Large intestine (tissue), 3 donors: ENCODE measurements around the gene UGT1A7. TPM values are rescaled to one million over a fixed set of nuclear protein-coding genes. Genes with fewer than 3 reads are reported as not detected.

ENCODE experiments used
- DNase-seq, 2 donors: peaks; one replicate each; pipeline versions ENCODE4 v3.0.0 to v3.0.0-alpha.2; 2013
- H3K27ac ChIP-seq: one replicate; pipeline ENCODE4 v1.5.1; 2013; ENCODE audit warnings: low read length
- H3K27me3 ChIP-seq: 2 replicates; pipeline ENCODE4 v1.6.1; 2013; ENCODE audit warnings: low read length; ENCODE audit not compliant: control insufficient read depth, insufficient read depth
- H3K36me3 ChIP-seq: 2 replicates; pipeline ENCODE4 v1.6.1; 2013; ENCODE audit warnings: low read length; ENCODE audit not compliant: control insufficient read depth, insufficient read depth
- H3K4me1 ChIP-seq: one replicate; pipeline ENCODE4 v1.6.1; 2013; ENCODE audit warnings: low read length; ENCODE audit not compliant: control insufficient read depth, insufficient read depth
- H3K4me3 ChIP-seq: one replicate; pipeline ENCODE4 v1.5.1; 2013; ENCODE audit warnings: low read length
- H3K9me3 ChIP-seq: one replicate; pipeline ENCODE4 v1.6.1; 2013; ENCODE audit warnings: mild to moderate bottlenecking, low read depth, low read length, moderate library complexity; ENCODE audit not compliant: control insufficient read depth
- WGBS: methylation state at CpG from one replicate; pipeline ENCODE4 v1.1.5; 2013; ENCODE audit warnings: low lambda C conversion rate; ENCODE audit not compliant: insufficient coverage; 5-methylcytosine and 5-hydroxymethylcytosine counted together
- polyA plus RNA-seq: library from polyadenylated mRNA; unstranded; fragments of 120-200 nt; gene quantifications from one replicate; pipeline ENCODE4 v1.2.1, GENCODE V29; 2013

The UGT1A7 gene
- polyA plus RNA-seq, 1 donor = not detected

DNA sequence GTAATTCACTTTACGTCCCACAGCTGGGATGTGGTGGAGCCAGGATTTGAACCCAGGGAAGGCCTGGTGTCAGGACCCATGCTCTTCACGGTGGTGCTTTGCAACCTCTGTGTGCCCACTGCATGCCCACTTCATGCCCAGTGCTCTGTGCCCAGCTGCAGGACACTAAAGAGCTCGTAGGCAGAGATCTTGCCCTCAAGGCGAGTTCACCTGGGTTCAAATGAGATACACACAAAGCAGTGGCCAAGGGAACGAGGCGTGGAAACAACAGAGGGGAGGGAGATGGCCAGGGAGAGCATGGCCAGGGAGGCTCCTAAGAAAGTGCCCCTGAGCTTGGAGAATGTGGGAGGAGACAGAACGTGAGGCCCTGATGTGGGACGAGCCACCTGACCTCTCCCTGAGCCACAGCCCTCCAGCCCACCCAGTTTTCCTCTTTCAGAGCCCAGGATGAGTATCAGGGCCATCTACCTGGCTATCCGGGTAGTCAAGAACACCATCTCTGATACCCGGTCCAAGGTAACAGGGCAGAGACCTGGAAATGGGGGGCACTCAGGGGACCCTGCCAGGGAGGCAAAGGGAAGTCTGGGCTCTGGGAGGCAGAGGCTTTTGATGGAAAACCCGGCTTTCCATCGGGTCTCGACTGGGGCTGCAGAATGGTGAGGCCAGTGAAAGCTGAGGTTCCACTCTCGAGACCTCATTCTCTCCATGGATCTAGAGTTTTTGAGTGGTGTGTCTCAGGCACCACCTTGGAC is 116.8 kb downstream of the UGT1A7 start:
- no peaks in the 10 kb centered on the region for H3K27me3 ChIP-seq
- H3K27ac ChIP-seq = no peak overlapping the region
- no peak overlapping the region for H3K4me3 ChIP-seq
- peaks cover 11% of the 10 kb centered on the region for H3K4me1 ChIP-seq
- no peak for DNase-seq
- no peaks in the 10 kb centered on the region for H3K9me3 ChIP-seq
- 70% methylated on average over 2 of the region's 14 CpGs for WGBS
- H3K36me3 ChIP-seq = no peaks in the 10 kb centered on the region

DNA sequence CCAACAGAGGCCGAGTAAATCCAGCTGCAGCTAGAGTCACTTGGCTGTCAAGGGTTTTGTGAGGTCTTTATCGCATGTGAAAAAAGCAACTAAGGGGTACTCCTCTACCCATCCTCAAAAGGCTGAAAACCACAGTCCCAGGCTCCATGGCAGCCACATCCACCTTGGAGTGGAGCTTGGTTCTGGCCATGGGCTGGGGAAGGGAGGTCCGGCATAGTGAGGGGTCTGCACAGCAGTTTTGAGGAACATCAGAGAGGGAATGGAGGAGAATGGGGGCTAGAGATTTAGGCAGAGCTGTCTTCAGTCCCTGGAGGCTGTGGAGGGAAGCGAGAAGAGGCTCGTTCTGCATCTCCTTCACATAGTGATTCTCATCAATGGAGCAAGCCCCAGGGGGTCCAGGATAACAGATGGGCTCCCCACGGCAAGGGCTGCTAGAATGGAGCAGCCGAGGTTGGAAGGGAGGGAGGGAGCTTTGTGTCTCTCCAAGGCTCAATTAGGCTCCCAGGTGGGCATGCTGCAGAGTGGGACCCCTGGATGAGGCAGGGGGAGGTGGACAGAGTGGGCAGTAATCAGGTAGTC is 117.5 kb downstream of the UGT1A7 start:
- Histone ChIP-seq H3K36me3 (no peaks in the 10 kb centered on the region), H3K4me1 (peaks cover 4% of the 10 kb centered on the region), H3K27ac (no peak overlapping the region), H3K27me3 (no peaks in the 10 kb centered on the region), H3K4me3 (no peak overlapping the region), H3K9me3 (no peaks in the 10 kb centered on the region)
- WGBS = no CpG with 5 or more reads among the region's 7 CpGs
- no peak for DNase-seq

DNA sequence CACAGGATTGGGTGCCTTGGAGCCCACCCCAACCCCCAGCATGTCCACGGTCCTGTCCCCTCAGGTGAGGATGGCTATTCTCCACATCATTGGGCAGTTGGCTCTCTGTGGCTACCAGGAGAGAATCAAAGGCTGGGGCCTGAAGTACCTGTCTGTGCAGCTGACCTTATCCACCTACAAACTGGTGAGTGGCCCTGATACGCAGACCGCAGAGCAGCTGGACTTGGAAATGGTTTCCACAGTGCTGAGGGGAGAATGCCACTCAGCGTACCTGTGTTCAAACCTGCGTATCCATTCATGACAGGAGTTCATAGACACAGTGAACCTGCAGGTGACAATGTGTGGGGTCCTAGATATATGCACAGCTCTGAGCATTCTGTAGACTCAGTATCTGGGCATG is 118.0 kb downstream of the UGT1A7 start:
- no peak for DNase-seq
- no peaks in the 10 kb centered on the region for H3K9me3 ChIP-seq

DNA sequence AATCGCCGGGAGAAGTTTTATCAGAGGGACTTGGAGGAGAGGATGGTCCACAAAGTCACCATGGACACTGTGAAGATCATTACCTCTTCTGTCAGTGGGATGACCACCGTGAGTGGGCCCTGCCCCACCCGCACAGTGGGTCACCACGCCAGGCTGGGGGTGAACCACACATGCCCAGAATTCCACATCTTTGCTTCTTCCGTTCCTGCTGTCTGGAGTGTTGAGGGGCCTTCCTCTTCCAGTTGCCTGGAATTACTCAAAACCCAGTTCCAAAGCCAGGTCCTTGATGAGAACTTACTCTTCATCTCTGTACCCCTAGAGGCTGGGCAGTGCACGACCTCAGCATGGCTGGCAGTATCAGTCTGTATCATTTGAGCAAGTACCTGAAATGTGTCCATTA is 118.5 kb downstream of the UGT1A7 start:
- WGBS = 100% methylated on average over 1 of the region's 7 CpGs
- DNase-seq = no peak
- no peak overlapping the region for H3K4me3 ChIP-seq
- no peaks in the 10 kb centered on the region for H3K9me3 ChIP-seq
- no peak overlapping the region for H3K27ac ChIP-seq
- no peaks in the 10 kb centered on the region for H3K36me3 ChIP-seq
- no peaks in the 10 kb centered on the region for H3K27me3 ChIP-seq
- H3K4me1 ChIP-seq = no peaks in the 10 kb centered on the region

More for the DNA sequence above, 118.0 kb downstream of the UGT1A7 start:
- H3K27me3 ChIP-seq = no peaks in the 10 kb centered on the region
- whole genome bisulfite sequencing = no CpG with 5 or more reads among the region's 5 CpGs
- no peaks in the 10 kb centered on the region for H3K4me1 ChIP-seq
- no peaks in the 10 kb centered on the region for H3K36me3 ChIP-seq
- H3K27ac ChIP-seq = no peak overlapping the region
- H3K4me3 ChIP-seq = no peak overlapping the region

DNA sequence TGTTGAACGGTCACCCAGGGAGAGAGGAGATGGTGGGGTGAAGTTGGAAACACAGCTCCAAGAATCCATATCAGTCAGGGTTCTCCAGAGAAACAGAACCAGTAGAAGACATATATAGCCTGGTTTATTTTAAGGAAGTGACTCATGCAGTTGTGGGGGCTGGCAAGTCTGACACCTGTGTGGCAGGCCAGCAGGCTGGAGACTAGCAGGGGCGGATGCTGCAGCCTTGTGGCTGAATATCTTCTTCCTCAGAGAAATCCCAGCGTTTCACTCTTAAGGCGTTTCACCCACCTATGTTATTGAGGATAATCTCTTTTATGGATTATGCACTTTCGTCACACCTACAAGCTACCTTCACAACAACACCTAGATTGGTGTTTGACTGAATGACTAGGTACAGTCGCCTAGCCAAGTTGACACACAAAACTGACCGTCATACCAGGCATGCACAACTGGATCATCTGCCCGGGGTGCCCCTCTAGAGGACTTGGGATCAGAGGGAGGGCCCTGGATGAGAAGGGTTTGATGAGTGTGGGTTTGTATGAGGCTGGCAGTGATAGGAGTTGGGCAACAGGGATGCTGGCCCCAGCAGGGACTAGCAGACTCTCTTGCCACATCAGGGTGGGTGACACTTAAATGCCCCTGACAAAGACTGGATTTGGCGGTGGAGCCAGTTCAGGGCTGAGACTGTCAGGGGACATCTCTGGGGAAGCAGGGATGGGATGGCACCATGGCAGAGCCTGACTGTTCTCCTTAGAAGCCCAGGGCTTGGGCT is 119.8 kb downstream of the UGT1A7 start:
- Histone ChIP-seq H3K4me3 (no peak overlapping the region), H3K27ac (no peak overlapping the region), H3K4me1 (no peaks in the 10 kb centered on the region), H3K36me3 (no peaks in the 10 kb centered on the region), H3K27me3 (no peaks in the 10 kb centered on the region), H3K9me3 (no peaks in the 10 kb centered on the region)
- 90% methylated on average over 2 of the region's 9 CpGs for WGBS
- DNase-seq = no peak

DNA sequence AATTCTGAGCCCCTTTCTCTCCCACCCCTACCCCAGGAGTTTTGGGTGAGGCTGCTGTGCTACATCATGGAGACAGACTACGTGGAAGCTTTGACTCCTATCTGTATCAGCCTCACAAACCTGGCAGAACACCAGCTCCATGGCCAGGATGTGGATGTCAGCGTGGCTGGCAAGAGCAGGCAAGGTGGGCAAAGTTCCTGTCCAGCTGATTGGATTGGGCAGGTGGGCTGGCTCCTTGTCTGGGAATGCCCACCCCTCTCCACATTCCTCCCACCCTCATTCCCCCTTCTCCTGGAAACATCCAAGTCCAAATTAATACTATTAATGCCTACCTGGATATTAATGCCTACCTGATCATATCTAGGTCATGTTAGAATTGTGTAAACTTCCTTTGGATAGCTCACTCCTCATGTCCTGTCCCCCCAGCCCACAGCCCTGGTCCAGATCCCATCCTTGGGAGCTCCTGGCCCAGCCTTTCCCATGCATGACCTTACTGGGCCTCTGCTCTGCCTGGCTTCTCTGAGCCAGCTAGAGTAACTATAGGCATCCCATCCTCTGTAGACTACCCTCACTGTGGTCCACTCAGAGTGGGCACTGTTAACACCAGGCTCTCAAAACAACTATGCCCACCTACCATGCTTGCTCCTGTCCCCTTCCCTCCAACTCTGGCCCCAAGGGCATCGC is 120.6 kb downstream of the UGT1A7 start:
- Histone ChIP-seq H3K27me3 (no peaks in the 10 kb centered on the region), H3K27ac (no peak overlapping the region), H3K36me3 (no peaks in the 10 kb centered on the region), H3K9me3 (no peaks in the 10 kb centered on the region), H3K4me1 (no peaks in the 10 kb centered on the region), H3K4me3 (no peak overlapping the region)
- no peak for DNase-seq
- no CpG with 5 or more reads among the region's 3 CpGs for whole genome bisulfite sequencing

DNA sequence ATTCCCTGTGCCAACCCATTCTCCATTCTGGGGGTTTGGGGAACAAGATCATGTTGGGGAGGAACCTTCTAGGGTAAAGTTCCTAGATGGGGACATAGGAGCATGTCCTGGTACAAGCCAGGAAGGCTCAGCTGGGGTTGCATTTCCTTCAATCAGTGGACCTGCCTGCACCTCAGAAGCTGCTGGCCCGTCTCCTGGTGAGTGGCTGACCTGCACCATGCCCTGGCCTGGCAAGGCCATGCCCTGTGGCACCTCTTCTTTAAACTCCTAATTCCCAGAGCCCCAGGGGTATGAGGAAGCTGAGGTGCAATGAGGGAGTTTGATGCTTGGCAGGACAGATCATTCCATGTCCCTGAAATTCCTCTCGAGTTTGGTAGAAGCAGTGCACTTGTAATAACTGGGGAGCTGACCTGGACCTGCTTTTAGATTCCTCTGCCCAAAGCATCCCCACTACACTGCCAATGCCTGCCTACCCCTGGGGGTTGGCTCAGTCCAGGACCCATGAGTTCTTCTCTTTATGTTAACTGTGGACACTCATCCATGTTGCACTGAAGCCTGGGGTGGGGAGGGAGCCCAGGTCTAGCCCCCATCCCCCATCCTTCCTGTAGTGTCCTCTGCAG is 121.7 kb downstream of the UGT1A7 start:
- no peaks in the 10 kb centered on the region for H3K9me3 ChIP-seq
- H3K27me3 ChIP-seq = no peaks in the 10 kb centered on the region
- no peak overlapping the region for H3K4me3 ChIP-seq
- no peaks in the 10 kb centered on the region for H3K36me3 ChIP-seq
- WGBS = no CpG with 5 or more reads among the region's 2 CpGs
- no peaks in the 10 kb centered on the region for H3K4me1 ChIP-seq
- no peak overlapping the region for H3K27ac ChIP-seq
- no peak for DNase-seq

DNA sequence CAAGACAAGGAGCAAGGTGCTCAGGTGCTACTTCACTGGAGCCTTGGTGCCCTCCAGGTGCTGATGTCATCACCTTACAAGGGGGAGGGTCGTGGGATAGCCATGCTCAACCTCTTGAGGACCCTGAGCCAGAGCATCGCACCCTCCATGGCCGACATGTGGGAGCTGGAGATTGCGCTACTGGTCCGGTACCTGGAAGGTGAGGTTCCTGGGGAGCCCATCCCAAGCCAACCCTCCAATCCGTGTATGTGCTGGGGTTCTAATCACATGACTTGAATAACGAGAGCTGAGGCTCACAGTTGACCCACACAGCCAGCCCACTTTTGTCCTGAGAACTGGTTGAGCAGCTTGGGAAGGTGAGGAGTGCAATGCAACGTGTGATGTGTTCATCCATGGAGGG is 122.3 kb downstream of the UGT1A7 start:
- WGBS = no CpG with 5 or more reads among the region's 8 CpGs
- H3K9me3 ChIP-seq = no peaks in the 10 kb centered on the region
- no peak overlapping the region for H3K4me3 ChIP-seq
- no peak overlapping the region for H3K27ac ChIP-seq
- H3K36me3 ChIP-seq = no peaks in the 10 kb centered on the region
- no peaks in the 10 kb centered on the region for H3K27me3 ChIP-seq
- H3K4me1 ChIP-seq = no peaks in the 10 kb centered on the region
- DNase-seq = no peak

DNA sequence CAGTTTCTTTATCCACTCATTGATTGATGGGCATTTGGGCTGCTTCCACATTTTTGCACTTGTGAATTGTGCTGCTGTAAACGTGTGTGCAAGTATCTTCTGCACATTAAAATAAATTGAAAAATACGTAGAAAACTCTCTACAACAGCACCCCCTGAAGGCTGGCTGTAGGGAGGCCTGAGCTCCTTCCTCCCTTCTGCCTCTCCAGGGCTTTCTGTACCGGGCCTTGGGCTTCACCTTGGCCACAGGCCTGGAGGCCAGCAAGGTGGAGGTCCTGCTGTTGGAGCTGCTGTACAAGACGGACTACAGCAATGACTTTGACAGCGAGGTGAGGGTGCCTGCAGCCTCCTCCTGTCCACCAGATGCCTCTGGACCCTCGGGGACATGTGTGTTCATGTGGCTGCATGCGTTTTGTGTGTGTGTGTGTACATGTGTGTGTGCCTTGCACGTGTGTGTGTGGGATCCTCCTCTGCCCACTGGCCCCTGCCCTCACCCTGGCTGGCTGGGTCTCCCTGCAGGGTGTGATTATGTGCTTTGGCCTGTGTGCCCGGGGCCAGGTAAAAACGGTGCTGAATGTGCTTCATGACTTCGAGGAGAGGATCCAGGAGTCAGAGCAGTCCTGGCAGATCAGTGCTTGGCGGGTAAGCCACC is 125.6 kb downstream of the UGT1A7 start:
- Histone ChIP-seq H3K4me1 (no peaks in the 10 kb centered on the region), H3K27ac (no peak overlapping the region), H3K9me3 (no peaks in the 10 kb centered on the region), H3K27me3 (no peaks in the 10 kb centered on the region), H3K36me3 (no peaks in the 10 kb centered on the region), H3K4me3 (no peak overlapping the region)
- 100% methylated on average over 1 of the region's 12 CpGs for WGBS
- DNase-seq = no peak
